HepG2 (cell line): ENCODE results near the gene ZNF548. TPM values are rescaled to one million over a fixed set of nuclear protein-coding genes. Genes with fewer than 3 reads are reported as not detected.

Source experiments
- ARID4A ChIP-seq: sonication (generic); formaldehyde crosslinking; IDR thresholded peaks from 2 replicates; pipeline ENCODE4 v1.5.0; 2020; ENCODE audit warnings: mild to moderate bottlenecking, missing genetic modification reagents, borderline replicate concordance
- FOXC1 ChIP-seq: sonication (generic); formaldehyde crosslinking; IDR thresholded peaks from 2 replicates; pipeline ENCODE4 v1.8.0; 2022; ENCODE audit warnings: mild to moderate bottlenecking, missing genetic modification reagents, borderline replicate concordance
- GLI4 ChIP-seq: sonication (generic); formaldehyde crosslinking; IDR thresholded peaks from 2 replicates; pipeline ENCODE4 v1.5.1; 2020; ENCODE audit warnings: missing genetic modification reagents, mild to moderate bottlenecking, moderate library complexity, borderline replicate concordance
- ZNF18 ChIP-seq: sonication (generic); formaldehyde crosslinking; IDR thresholded peaks from 2 replicates; pipeline ENCODE4 v1.8.0; 2022; ENCODE audit warnings: mild to moderate bottlenecking, missing genetic modification reagents; ENCODE audit not compliant: insufficient replicate concordance
- ZNF276 ChIP-seq: sonication (generic); formaldehyde crosslinking; IDR thresholded peaks from 2 replicates; pipeline ENCODE4 v1.4.0; 2020; ENCODE audit warnings: mild to moderate bottlenecking, low read depth, missing genetic modification reagents
- polyA plus RNA-seq, 8 experiments: library from polyadenylated mRNA; depleted of rRNA in 3 of 8; stranded (reverse) in 7 of 8; unstranded in 1 of 8; fragments of >200 nt; fragmentation: Illumina TruSeq in 4 of 8; extraction: Trizol in 4 of 8; gene quantifications; 2 replicates each; pipeline versions ENCODE4 v1.2.1 to v1.2.3, GENCODE V29; 2011 to 2016; ENCODE audit warnings: low read depth in 4 of 8, missing spikeins in 1 of 8, mixed read lengths in 1 of 8; ENCODE audit not compliant: insufficient read depth in 1 of 8
- total RNA-seq, 5 experiments: library from RNA; depleted of rRNA; stranded (reverse); fragments of >200 nt; fragmentation: Illumina TruSeq; extraction: Trizol; gene quantifications; 2 replicates each; pipeline ENCODE4 v1.2.3, GENCODE V29; 2016; ENCODE audit warnings: low read depth in 1 of 5

The ZNF548 gene
- total and polyA plus RNA-seq, 2 of the 13 experiments (the other 11 are each of a cell fraction or from before 2014, with no cell fraction given) = 19.6 to 24.9 TPM

GRCh38 chr19:57435062-57435978, 45.7 kb downstream of the ZNF548 start, which contains the start of gene ZNF749 (continued):
- peak; percentile 86; the same call in 1 of the 2 replicates for TF ChIP-seq ARID4A (CRISPR knock-in tag)
- TF ChIP-seq FOXC1 (CRISPR knock-in tag) = peak; percentile 47; the same call in 1 of the 2 replicates
- TF ChIP-seq GLI4 (CRISPR knock-in tag) = no peak
- TF ChIP-seq ZNF276 (CRISPR knock-in tag) = no peak
- no peak for TF ChIP-seq ZNF18
